ENCODE measurements around the gene TBX1.

TBX1 gene

DNA sequence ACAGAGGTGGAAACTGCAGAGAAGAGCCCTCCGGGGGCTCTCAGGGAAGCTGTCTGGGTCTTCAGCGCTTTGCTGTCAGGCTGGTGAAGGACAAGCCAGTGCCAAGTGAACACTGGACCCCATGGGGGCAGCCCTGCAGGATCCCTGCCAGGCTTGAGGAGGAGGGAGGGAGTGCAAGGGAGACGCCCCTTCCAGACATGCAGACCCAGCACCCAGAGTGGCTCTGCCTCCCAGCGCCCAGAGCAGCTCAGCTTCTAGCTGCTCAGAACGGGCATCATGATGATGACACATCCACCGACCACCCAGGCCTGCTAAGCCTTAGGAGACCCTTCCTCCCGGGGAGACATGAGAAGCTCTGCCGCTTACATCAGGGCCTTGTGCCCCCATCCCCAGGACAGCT, 39.7 kb downstream of the TBX1 start:
- no peak for DNase-seq (ENCODE audit: low read depth)

DNA sequence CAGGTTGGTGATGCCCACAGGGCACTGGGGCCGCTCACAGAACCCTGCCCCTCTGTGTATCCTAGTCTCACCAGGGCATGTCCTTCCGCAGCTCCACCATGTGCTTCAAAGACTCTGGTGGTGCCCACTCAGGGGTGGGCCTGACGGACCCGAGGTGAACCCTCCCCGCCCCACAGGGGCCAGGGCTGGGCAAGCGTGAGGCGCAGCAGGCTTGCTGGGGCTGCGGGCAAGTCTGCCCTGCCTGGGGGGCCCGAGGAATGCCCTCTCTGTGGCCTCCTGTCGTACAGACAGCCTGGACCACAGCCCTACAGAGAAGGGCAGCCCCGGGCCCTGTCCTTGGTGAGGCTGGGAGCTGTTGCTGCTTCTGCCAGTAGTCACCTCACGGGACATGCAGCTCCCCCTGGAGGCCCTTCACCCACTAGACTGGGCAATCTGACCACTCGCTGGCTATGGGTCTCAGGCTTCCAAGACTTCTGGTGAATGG, 40.2 kb downstream of the TBX1 start:
- DNase-seq (ENCODE audit: low read depth): no peak

DNA sequence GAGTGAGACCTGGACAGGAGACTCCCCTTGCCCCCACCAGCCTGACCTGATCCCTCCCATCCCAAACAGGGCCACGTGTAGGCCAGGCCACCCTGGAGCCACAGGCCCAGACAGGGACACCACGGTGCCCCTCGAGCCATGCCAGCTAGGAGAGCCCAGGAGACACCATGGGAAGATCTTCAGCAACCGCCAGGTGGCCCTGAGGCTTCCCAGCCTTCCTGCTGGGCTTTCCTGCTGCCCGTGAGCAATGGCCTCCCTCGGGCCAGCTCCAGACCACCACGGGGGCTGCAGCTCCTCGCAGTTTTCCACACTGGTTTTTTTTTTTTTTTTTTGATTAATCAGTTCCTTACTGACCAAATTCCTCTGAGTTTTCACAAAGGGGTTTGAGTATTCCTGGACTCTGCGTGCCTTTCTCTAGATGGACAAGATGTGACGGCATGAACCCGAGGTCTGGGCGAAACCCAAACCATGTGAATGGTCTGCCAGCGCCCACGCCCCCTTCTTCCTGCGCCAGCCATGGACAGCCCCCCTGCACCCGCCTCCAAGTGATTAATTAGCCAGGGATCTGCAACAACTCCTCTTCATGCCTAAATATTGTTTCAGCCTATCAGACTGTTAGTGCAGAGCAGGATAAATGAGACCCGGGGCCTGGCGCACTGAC, 40.9 kb downstream of the TBX1 start:
- DNase-seq (ENCODE audit: low read depth): no peak

DNA sequence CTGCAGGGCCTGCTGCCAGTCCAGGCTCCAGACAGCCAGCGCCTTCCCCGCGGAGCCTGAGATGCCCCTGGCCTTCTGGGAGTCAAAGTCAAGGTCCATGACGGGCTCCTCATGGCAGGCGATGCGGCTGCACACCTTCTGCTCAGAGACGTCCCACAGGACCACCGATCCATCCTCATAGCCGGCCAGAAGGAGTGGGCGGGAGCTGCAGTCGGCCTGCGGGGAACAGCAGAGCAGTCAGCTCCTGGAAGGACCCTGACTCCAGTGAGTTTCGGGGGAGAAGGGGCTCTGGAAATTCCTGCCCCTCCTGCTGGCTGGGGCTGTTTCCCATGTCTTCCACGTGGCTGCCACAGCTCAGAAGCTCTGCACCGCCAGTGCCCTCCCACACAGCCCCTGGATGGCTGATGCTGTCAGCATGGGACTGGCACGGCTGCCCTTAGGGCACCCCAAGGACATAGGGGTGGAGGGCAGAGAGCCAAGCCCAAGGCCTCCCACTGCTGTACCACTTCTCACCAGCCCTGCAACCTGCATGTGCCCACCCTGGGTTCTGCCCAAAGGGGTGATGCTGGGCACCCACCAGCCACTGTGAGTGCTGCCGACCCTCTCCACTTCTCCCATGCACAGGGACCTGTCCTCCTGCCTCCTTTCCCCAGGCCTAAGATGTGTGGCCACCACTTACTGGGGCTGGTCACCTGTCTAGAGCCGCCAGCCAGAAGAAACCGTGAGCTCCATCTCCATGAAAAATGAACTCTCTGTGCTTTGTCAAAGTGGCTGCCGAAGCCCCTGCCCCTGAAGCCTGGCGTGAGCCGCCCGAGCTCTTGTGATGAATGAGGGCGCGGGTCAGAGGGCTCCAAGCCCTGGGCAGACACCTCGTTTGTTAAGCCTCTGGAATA, 41.7 kb downstream of the TBX1 start:
- no peak for DNase-seq (ENCODE audit: low read depth)

DNA sequence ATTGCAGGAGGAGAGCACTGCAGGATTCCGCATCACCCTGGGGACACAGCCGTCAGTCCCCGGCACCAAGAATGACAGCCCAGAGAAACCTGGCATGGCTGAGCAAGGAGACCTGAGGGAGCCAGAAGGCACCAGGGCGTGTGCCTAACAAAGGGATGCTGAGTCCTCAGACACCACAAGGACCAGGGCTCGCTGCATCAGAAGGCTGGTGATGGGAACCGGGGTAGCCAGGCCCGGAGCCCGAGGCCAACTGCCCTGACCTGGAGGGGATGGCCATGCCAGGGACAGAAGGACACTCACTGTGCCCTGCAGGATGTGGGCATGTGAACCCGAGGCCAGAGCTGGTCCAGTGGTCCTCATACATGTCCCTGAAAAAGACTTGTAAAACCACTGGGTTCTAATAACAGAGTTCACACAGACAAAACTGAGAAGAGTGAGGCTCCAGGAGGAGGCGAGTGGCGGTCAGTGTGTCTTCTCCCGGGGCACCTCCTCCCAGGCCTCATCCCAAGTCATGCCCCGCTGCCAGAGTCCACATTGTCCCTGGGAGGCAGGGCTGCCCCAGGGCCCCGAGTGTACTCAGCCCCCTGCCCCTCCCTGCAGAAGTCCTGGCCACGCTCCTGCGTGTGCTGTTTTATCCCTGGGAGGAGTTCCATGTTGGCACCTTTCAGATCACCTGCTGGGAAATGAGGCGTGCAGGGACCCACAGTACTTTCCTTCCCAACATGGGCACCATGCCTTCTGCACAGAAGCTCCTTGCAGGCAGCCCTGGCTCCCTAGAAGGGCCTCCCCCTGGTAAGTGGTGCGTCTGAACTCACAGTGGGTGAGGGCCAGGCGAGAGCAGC, 42.5 kb downstream of the TBX1 start:
- DNase-seq (ENCODE audit: low read depth): no peak

DNA sequence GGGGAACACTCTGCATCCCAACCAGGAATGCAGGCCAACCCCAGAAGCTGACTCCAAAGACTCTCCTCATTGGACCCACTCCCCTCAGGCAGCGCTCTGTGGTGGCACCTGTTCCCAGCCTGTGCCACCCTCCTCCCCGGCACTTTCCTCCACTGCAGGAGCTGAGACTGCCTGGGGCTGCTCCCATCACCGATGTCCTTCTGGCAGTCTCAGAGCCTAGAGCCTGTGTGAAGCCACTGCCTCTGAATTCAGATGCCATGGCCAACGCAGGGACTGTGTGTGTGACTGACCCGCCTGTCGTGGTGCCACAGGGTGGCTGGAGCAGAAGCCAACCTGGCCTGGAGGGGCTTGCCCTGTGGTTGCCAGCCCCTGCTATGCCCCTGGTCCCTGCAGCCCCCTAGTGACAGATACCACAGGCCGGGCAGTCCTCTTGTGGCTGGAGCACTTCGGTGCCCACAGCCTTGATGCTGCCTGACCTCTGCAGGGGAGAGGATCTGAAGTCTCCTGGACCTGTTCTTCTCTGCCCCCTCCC, 43.2 kb downstream of the TBX1 start:
- DNase-seq (ENCODE audit: low read depth): no peak

DNA sequence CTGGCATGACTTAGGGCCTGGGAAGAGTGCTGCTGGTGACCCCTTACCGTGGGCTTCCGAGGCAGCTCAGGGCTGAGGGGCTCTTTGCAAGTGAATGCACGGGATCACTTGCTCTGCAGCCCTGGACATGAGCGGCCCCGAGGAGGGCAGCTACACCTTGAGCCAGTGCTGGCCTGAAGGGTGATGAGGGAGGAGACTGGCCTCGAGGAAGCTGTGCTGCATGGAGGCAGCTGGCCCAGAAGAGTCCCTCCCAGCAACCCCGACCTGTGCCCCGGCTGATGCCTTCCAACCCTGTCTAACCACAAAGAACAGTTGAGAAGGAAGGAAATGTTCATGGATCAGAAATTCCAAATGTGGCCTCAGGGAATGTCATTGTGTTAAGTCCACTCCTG, 45.2 kb downstream of the TBX1 start:
- DNase-seq (ENCODE audit: low read depth): no peak

DNA sequence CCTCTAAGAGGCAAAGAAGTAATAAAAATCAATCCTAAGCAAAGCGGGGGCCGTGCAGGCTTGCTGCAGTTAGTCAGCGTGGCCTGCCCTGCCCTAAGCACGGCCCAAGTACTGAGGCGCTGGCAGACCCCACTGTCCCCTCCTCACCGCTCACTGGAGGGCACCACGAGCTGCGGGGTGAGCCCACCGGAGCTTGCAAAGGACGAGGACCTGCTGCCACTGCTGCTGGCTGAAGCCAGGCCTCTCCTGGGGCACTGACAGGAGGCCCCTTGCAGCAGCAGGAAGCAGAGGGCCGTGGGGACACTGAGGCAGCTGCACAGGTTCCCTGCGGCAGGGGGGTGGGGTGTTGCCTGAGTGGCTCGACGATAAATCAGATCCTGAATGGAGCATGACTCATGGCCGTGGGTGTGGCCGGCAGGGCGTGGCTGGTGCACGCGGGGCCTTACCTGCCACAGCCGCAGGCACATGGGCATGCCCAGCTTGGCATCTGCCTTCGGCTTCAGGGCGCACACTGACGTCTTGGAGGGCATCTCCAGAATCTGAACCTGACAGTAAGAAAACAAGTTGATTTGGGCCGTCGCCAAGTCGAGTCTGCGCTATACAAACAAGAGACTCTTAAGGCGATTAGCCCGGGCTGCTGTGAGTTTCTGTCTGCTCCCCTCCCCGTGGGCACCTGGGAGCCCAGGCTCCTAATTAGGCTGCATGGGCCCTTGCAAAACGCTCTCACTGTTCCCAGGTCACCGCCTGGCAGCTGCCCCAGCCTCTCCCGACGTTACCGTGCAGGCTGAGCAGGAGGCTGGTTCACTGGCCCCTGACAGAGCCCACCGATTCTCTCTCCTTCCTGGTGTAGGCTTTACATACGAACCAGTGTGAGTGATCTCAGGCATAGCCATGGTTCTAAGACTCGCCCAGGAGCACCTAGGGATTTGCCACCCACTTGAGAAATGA, 45.9 kb downstream of the TBX1 start:
- no peak for DNase-seq (ENCODE audit: low read depth)

DNA sequence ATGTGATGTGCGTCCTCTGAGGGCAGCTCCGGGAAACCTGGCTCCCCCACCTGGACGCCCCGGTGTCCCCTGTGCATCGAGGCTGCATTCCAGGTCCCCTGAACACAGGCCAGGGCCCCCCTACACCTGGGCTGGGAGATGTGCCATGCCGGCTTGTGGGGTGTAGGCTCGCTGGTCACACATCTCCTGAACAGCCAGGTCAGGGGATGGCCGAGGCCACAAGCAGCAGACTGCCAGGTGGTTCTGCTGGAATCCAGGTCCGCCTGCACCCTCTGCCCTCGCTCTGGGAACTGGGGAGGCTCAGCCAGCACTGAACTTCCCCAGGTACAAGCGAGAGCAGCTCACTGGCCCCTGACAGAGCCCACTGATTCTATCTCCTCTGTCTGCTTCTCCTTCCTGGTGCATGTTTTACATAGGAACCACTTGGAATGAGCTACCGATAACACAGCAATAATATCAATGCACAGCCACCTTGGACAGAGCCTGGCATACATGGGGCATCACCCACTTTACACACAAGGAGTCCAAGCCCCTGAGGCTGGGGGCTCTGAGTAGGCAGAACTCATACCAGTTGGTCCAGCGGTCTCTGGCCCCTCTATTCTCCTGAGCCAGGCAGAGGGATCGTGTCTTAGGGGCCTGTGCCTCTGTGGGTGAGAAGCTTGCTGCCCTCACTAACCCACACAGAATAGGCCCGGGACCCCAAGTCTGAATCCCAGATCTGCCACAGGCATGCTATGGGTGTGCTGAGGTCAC, 46.8 kb downstream of the TBX1 start:
- no peak for DNase-seq (ENCODE audit: low read depth)

DNA sequence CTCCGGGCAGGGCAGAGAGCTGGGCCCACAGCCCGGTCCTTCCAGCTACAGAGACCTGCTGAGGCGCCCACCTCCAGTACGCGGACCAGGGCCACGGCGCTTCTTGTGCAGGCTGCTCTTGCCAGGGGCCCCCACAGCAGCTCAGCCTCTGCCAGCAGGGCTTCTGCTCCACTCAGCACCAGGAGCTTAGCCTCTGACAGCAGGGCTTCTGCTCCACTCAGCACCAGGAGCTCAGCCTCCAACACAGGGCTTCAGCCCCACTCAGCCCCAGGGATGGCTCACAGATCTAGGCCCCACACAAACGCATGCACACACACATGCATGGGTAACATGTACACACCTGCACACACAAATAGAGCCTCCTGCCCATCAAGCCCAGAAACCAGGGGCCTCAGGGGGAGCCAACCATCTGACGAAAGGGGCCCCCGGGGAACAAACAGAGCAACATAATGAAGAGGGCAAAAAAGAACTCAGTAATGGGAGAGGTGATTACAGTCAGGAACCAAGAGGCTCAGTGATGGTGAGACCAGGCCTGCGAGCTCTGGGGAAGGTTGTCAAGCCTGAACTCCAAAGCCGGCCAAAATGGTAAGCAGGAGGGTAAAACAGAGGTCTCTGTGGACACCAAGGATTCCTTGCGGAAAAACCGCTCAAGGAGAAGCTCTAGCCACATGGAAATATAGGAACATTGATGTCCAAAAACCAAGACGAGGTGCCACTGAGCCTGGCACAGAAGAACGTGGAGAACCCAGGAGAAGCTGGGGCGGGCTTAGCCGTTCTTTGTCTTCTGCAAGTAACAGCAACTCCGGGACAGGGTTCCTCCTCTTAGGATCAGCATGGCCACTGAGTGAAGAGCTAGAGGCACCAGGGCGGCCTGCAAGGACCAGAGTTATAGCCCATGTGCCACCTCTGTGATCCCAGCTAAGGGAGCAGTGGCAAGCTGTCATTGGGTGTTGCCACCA, 47.6 kb downstream of the TBX1 start:
- DNase-seq (ENCODE audit: low read depth): no peak

DNA sequence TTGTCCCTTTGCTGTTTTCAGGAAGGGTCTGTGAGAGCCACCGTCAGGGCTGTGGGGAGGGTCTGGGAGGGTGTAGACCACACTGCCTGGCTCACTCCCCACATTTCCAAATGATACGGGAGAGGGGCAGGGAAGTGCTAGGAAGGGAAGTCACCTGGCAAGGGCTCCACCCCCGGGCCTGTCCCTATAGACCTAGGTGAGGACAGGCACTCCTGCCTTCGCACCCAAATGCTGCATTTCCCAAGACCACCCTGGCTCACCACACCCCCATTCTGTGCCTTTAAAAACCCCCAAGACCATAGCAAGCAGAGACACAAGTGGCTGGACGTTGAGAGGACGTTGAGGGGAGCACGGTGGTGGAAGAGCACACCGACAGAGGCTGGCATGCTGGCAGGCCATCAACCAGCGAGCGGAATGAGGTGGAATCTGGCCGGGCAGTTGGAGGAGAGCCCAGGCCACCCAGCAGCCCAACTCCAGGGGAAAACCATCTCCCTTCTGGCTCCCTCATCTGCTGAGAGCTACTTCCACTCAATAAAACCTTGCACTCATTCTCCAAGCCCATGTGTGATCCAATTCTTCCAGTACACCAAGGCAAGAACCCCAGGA, 48.4 kb downstream of the TBX1 start:
- DNase-seq (ENCODE audit: low read depth): no peak

DNA sequence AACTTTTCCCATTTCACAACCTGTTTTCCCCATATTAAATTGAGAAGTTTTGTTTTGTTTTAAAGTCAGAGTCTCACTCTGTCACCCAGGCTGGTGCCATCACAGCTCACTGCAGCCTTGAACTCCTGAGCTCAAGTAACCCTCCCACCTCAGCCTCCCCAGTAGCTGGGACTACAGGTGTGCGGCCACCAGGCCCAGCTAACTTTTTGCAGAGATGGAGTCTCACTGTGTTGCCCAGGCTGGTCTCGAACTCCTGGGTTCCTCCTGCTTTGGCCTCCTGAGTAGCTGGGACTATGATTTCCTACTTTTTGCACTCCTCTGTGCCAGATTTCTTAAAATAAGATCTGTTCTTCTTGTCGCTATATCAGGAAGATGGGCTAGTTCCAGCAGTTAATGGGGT, 49.2 kb downstream of the TBX1 start:
- no peak for DNase-seq (ENCODE audit: low read depth)

DNA sequence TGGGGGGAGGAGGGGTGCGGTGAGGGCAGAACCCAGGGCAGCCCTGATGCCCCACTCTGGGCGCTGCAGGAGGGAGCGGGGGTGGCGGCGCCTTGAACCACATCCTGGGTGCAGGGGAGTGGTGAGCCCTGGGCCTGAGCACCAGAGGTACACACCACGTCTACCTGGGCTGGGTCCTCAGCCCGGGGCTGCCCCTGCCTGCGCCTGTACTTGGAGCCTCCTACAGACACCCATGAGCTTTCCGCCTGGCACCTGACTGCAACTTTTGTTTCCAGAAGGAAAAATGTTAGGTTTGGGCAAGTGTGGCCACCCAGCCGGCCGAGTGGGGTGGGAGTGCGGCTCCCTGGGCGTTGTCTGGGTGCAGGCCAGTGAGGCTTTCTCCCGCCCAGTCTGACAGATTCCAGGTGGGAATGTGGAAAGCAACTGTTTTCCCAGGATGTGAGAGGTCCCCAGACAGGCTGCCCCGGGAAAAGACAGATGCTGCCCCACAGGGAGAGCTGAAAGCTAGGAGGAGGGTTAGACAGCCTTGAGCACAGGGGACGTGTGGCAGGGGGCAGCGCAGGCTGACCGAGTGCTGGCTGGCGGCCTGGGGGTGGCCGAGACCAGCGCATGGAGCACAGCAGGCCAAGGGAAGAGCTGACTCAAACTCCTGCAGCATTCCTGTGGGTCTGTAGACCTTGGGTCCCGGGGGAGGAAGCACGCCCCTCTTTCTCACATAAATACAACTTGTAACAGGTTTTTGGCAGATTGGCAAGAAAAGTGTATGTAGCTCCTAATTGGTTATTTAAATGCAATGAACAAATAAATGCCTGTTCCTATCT, 50.0 kb downstream of the TBX1 start:
- DNase-seq (ENCODE audit: low read depth): no peak

DNA sequence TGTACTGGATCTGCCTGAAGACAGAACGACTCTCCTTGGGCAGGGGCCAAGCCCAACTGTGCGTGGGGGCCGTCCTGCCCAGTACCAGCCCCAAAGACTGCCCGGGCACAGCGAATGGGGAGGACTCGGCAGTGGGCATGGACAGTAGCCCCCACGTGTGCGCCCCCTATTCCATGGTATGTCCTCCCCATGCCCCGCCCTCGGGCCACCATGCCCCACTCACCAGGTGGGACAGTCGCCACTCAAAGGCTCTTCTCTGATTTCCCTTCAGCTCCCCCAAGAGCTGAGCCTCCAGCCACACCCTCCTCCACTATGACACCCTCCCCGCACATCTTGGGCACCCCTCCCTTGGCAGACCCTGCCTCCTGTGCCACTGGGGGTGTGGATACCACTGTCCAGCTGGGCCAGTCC, 50.6 kb downstream of the TBX1 start:
- DNase-seq (ENCODE audit: low read depth): no peak

DNA sequence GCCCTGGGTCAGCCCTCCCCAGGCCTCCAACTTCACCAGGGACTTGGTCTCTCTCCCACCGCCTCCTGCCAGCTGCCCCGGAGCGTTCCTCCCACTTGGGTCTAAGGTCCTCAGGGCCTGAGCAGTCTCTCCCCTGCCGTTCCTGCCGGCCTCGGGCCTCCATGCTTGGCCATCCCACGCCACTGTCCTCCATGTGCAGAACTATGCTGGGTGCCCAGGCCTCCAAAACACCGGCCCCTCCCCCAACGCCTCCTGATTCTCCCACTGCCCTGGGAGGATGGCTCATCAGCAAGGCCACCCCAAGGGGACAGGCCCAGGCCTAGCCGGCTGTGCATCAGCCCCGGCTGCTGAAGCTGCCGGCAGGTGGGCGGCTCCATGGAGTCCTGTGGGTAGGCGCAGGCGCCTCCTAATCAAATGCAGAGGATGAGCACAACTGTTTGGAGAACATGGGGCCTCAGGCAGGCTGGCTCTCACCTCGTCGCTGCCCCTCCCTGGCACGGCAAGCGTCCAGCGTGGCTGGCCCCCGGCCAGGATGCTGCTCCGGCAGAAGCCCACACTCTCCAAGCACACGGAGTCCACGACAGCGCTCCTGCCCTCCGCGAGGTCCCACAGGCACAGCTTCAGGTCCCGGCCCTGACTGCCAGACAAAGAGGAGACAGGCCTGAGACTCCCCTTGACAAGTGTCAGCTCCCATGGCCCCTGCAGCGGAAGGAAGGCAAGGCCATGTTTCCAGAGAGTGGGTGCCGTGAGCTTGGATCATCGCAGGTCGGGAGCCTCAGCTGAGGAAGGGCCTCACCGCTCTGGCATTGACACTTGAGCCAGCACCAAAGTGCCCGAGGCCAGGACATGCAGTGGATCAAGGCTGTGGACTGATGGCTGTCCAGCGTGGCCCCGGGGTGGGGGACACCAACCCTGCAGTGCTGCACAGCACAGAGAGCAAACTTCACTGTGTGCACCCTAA, 51.5 kb downstream of the TBX1 start:
- DNase-seq (ENCODE audit: low read depth): no peak

DNA sequence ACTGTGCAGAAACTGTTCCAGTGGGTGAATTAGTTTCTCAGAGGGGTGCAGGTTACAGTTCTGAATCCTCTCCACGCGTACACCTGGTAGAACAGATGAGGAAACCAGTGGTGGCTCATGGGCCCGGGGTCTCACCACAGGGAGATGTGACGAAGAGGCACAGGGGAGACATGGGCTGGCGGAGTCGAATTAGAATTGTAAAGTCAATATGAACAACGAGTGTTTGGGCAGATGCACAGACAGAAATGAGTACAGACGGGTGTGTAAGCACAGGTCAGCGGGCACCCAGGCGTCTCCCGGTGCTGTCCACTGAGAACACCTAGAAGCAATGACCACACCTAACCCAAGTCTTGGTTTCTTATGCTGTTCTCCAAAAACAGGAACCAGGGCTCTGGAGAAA, 52.3 kb downstream of the TBX1 start:
- no peak for DNase-seq (ENCODE audit: low read depth)

DNA sequence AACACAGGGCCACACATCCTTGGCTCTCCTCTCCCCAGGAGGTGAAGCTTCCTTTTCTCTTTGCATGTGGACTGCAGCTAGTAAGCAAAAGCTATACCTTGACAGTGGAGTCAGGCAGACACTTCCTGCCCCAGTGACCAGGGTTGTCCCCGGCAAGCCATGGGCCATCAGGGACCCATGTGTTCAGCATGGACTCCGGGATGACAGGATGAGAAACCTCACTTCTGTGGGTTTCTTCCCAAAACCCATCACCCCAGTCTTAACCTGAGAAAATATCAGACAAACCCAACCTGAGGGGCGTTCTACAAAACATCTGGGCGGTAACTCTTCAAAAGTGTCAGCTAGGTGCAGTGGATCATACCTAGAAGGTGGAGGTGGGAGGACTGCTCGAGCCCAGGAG, 53.9 kb downstream of the TBX1 start:
- no peak for DNase-seq (ENCODE audit: low read depth)
